Mucosa of descending colon (tissue), 3 donors: Measurements from ENCODE around the gene GSX1. TPM values are rescaled to one million over a fixed set of nuclear protein-coding genes. Genes with fewer than 3 reads are reported as not detected.
A peak's percentile ranks its signal among the peaks of the same experiment; 100 is the strongest.

Experiments used
- ATAC-seq: fragments of 200-7000 bp; cut with Tn5 transposase; one replicate; pipeline ENCODE4 v1.9.1; 2020; ENCODE audit warnings: mild to moderate bottlenecking, moderate library complexity
- DNase-seq, 3 donors: peaks; one replicate each; pipeline ENCODE4 v3.0.0-alpha.2; 2020
- H3K36me3 ChIP-seq: fragments of 200-600 bp; one replicate; pipeline ENCODE4 v1.8.0; 2021; ENCODE audit warnings: low read depth, mild to moderate bottlenecking
- H3K4me1 ChIP-seq: fragments of 200-600 bp; one replicate; pipeline ENCODE4 v1.8.0; 2021; ENCODE audit warnings: low read depth, mild to moderate bottlenecking
- H3K4me3 ChIP-seq: fragments of 200-600 bp; one replicate; pipeline ENCODE4 v1.8.0; 2021; ENCODE audit warnings: mild to moderate bottlenecking
- H3K9me3 ChIP-seq: fragments of 200-600 bp; one replicate; pipeline ENCODE4 v1.8.0; 2021; ENCODE audit warnings: mild to moderate bottlenecking
- CTCF ChIP-seq: fragments of 200-600 bp; IDR thresholded peaks from one replicate; pipeline ENCODE4 v1.8.0; 2022; ENCODE audit warnings: antibody characterized with exemption, mild to moderate bottlenecking
- intact Hi-C, 2 donors: fragments of 100-400 bp; cut with DNase I in 1 of 2; cut with micrococcal nuclease in 1 of 2; formaldehyde crosslinking; loops; one replicate each; pipeline versions ENCODE4 v1.11.0 to v1.11.1; 2022; cut with DNase I, micrococcal nuclease
- total RNA-seq, 3 donors: library from RNA; stranded (reverse); fragmentation: NEBNext Ultra II Directional in 2 of 3; extraction: Animal tissue kit (Norgen Biotek cat#: 25700) in 2 of 3; gene quantifications; one replicate each; pipeline versions ENCODE4 v1.2.1 to v1.2.4, GENCODE V29; 2021 to 2023
- donor health status: DM: no; HTN: no; CAD: no; lungs with moderate emphysema.
- donor health status: DM: no; HTN: no; CAD: no.
- donor health status: DM: no; HTN: yes; CAD: no.

GSX1 gene
- total RNA-seq, 3 donors from 2014 or later = not detected

- peak; percentile 88 for TF ChIP-seq CTCF
- H3K4me3 ChIP-seq = no peak overlapping the region
These were observed 34.4 kb downstream of the GSX1 start for GRCh38 chr13:27826379-27827353.

DNA sequence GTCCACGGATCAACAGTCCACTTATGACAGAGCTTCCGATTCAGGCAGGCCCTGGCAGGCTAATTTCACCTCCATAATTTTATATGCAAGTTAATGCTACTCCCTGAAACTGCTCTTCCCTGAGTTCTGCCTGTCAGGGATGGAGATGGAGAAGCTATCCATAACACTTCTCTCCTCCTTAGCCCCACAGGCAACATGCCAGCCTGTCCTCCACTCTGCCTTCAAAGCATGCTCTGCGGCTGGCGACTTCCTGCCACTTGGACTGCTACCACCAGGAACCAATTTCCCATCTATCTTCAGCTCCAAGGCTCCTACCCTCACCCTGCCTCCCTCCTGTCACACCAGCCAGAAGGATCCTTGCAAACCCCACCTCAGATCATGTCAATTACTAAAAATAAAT is 35.4 kb downstream of the GSX1 start:
- Histone ChIP-seq H3K36me3 (no peaks in the 10 kb centered on the region), H3K4me1 (peaks cover 5% of the 10 kb centered on the region), H3K4me3 (no peak overlapping the region), H3K9me3 (no peaks in the 10 kb centered on the region)
- intact Hi-C loops = loop anchor here (2.0 to 10.0 kb wide), 6 partner anchors 157 to 843 kb away; partner anchors contain the start of gene URAD (in 1 of the 2)
- ATAC-seq = no peak
- no peak for DNase-seq
- TF ChIP-seq CTCF = no peak

More at GRCh38 chr13:27826379-27827353, 34.4 kb downstream of the GSX1 start:
- Histone ChIP-seq H3K36me3 (no peaks in the 10 kb centered on the region), H3K4me1 (peaks cover 5% of the 10 kb centered on the region), H3K9me3 (no peaks in the 10 kb centered on the region)
- DNase-seq = peak; percentile 79 to 89 (median 85)
- intact Hi-C loops = loop anchor here (2.0 to 10.0 kb wide), 6 partner anchors 158 to 842 kb away; partner anchors contain the start of gene URAD (in 1 of the 2)
- peak; percentile 92 for ATAC-seq

DNA sequence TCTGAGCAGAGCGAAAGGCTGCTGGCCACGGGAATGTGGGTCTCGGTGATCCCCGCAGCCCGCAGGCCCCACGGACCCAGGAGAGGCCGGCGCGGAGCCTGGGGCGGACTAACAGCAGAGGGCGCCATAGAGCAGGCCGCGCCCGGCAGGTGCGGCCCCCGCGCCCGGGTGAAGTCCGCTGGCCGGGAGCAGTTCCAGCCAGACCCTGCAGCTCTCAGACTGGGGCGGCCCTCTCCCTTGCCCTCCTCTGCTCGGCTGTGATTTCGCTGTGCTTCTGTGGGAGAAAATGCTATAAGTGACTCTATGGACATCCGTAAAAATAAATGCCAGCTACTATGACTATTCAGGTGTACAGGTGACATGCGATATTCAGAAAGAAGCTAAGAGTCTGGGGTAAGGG is 37.7 kb downstream of the GSX1 start:
- TF ChIP-seq CTCF = peak; percentile 84
- peaks cover 5% of the 10 kb centered on the region for H3K4me1 ChIP-seq
- ATAC-seq = peak; percentile 87
- H3K36me3 ChIP-seq = no peaks in the 10 kb centered on the region
- H3K4me3 ChIP-seq = no peak overlapping the region
- H3K9me3 ChIP-seq = no peaks in the 10 kb centered on the region
- peak; percentile 61 to 82 (median 74) for DNase-seq
- intact Hi-C loops = loop anchor here in 1 of 2 donors (10.0 kb wide), 1 partner anchor 155 kb away; the partner anchor contains the start of gene URAD

DNA sequence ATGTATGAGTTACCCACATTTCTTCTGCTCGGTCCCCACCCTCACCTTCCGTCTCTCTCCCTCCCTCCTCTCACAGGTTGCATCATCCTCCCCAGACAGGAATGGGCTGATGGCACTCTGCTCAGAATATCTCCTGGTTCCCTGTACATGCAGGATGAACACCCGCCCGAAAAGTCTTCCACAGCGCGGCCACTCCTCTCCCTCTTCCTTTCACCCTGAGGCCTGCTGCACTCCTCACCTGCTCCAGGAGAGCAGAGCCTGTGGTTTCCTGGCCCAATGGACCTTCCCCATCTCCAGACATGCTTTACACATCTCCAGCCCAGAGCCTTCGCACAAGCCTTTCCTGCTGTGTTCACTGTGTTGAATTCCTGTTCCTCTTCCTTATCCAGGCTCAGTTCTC is 40.9 kb downstream of the GSX1 start:
- Histone ChIP-seq H3K4me3 (no peak overlapping the region), H3K9me3 (no peaks in the 10 kb centered on the region), H3K4me1 (no peaks in the 10 kb centered on the region), H3K36me3 (no peaks in the 10 kb centered on the region)
- DNase-seq = no peak
- intact Hi-C loops = loop anchor here in 1 of 2 donors (10.0 kb wide), 1 partner anchor 152 kb away; the partner anchor contains the start of gene URAD
- ATAC-seq = no peak
- TF ChIP-seq CTCF = no peak

- Histone ChIP-seq H3K4me3 (no peak overlapping the region), H3K9me3 (no peaks in the 10 kb centered on the region), H3K36me3 (no peaks in the 10 kb centered on the region), H3K4me1 (no peaks in the 10 kb centered on the region)
- intact Hi-C loops = loop anchor here in 1 of 2 donors (10.0 kb wide), 1 partner anchor 151 kb away; the partner anchor contains the start of gene URAD
- DNase-seq = no peak
- ATAC-seq = no peak
- TF ChIP-seq CTCF = no peak
These were observed 41.8 kb downstream of the GSX1 start for GRCh38 chr13:27834095-27834494.
